Measurements from ENCODE around the gene ZNF407.
"Not testable (repeated sequence)": the region's sequence is repeated elsewhere in the genome, so short reads cannot be mapped to it uniquely, and the experiment has no call there.

Gene ZNF407

GRCh38 chr18:74597662-74598349 is at the start of gene ZNF407:
ZNF407 (plus strand) TSS chr18:74597870; CDS start chr18:74631020, 33,150 bp downstream.
- DNase-seq (ENCODE audit: low read depth): peak; percentile 83

- no peak for DNase-seq (ENCODE audit: low read depth)
Observed at GRCh38 chr18:74549591-74550104, 48.0 kb upstream of the ZNF407 start.

GRCh38 chr18:74550886-74551285 is 46.8 kb upstream of the ZNF407 start:
- no peak for DNase-seq (ENCODE audit: low read depth)

- no peak for DNase-seq (ENCODE audit: low read depth)
Observed at GRCh38 chr18:74551452-74551851, 46.2 kb upstream of the ZNF407 start.

- DNase-seq (ENCODE audit: low read depth): peak; percentile 30
Observed at GRCh38 chr18:74551936-74552555, 45.6 kb upstream of the ZNF407 start.

- no peak for DNase-seq (ENCODE audit: low read depth)
Observed at GRCh38 chr18:74556126-74556525, 41.5 kb upstream of the ZNF407 start.

- no peak for DNase-seq (ENCODE audit: low read depth)
Observed at GRCh38 chr18:74558096-74558495, 39.6 kb upstream of the ZNF407 start.

- no peak for DNase-seq (ENCODE audit: low read depth)
Observed at GRCh38 chr18:74562131-74562730, 35.4 kb upstream of the ZNF407 start.

GRCh38 chr18:74562775-74563174 is 34.9 kb upstream of the ZNF407 start:
- DNase-seq (ENCODE audit: low read depth): no peak

- DNase-seq (ENCODE audit: low read depth): no peak
Observed at GRCh38 chr18:74563999-74564398, 33.7 kb upstream of the ZNF407 start.

- DNase-seq (ENCODE audit: low read depth): not testable (repeated sequence)
Observed at GRCh38 chr18:74565164-74565563, 32.5 kb upstream of the ZNF407 start.

GRCh38 chr18:74565993-74566392 is 31.7 kb upstream of the ZNF407 start:
- DNase-seq (ENCODE audit: low read depth): not testable (repeated sequence)

GRCh38 chr18:74567822-74568221 is 29.8 kb upstream of the ZNF407 start:
- DNase-seq (ENCODE audit: low read depth): no peak

- DNase-seq (ENCODE audit: low read depth): no peak
Observed at GRCh38 chr18:74569401-74569800, 28.3 kb upstream of the ZNF407 start.

- DNase-seq (ENCODE audit: low read depth): no peak
Observed at GRCh38 chr18:74570266-74570665, 27.4 kb upstream of the ZNF407 start.

GRCh38 chr18:74571895-74572680 is 25.6 kb upstream of the ZNF407 start:
- no peak for DNase-seq (ENCODE audit: low read depth)

- DNase-seq (ENCODE audit: low read depth): no peak
Observed at GRCh38 chr18:74573053-74573452, 24.6 kb upstream of the ZNF407 start.

GRCh38 chr18:74574916-74575315 is 22.8 kb upstream of the ZNF407 start:
- no peak for DNase-seq (ENCODE audit: low read depth)

GRCh38 chr18:74577019-74577418 is 20.7 kb upstream of the ZNF407 start:
- DNase-seq (ENCODE audit: low read depth): no peak

- no peak for DNase-seq (ENCODE audit: low read depth)
Observed at GRCh38 chr18:74579496-74580065, 18.1 kb upstream of the ZNF407 start.

GRCh38 chr18:74582642-74583041 is 15.0 kb upstream of the ZNF407 start:
- DNase-seq (ENCODE audit: low read depth): no peak

GRCh38 chr18:74587441-74587840 is 10.2 kb upstream of the ZNF407 start:
- no peak for DNase-seq (ENCODE audit: low read depth)
